Vagina (tissue), 2 donors: ENCODE measurements around the gene WNT9B. TPM values are rescaled to one million over a fixed set of nuclear protein-coding genes. Genes with fewer than 3 reads are reported as not detected.

Experiments
- DNase-seq, 2 donors: peaks; one replicate each; pipeline ENCODE4 v3.0.0-alpha.2; 2017; ENCODE audit errors: extremely low spot score in 2 of 2
- H3K27ac ChIP-seq: fragments of 200-600 bp; sonication (generic); one replicate; pipeline ENCODE4 v1.5.1; 2019
- H3K27me3 ChIP-seq: fragments of 200-600 bp; sonication (generic); one replicate; pipeline ENCODE4 v1.5.1; 2019
- H3K36me3 ChIP-seq, 2 donors: fragments of 200-600 bp; sonication (generic); one replicate each; pipeline ENCODE4 v1.5.1; 2017 to 2019
- H3K4me1 ChIP-seq: fragments of 200-600 bp; sonication (generic); one replicate; pipeline ENCODE4 v1.5.1; 2019
- H3K4me3 ChIP-seq, 2 donors: fragments of 200-600 bp; sonication (generic); 1 replicate in 1 of 2; 2 replicates in 1 of 2; pipeline ENCODE4 v1.5.1; 2016 to 2019
- H3K9me3 ChIP-seq: fragments of 200-600 bp; sonication (generic); one replicate; pipeline ENCODE4 v1.5.1; 2019
- POLR2A ChIP-seq, 2 donors: fragments of 450-650 bp; IDR thresholded peaks; one replicate each; pipeline ENCODE4 v1.6.1; 2017; ENCODE audit warnings: antibody characterized with exemption in 2 of 2, mild to moderate bottlenecking in 2 of 2, moderate library complexity in 2 of 2
- POLR2AphosphoS5 ChIP-seq, 2 donors: sonication (generic); formaldehyde crosslinking; IDR thresholded peaks; one replicate each; pipeline ENCODE4 v1.9.0; 2017; ENCODE audit warnings: antibody characterized with exemption in 2 of 2, mild to moderate bottlenecking in 2 of 2, low read depth in 1 of 2; ENCODE audit not compliant: insufficient read depth in 1 of 2
- intact Hi-C: fragments of 100-400 bp; cut with DNase I; formaldehyde crosslinking; loops from one replicate; pipeline ENCODE4 v1.15.1; 2023
- total RNA-seq: library from RNA; depleted of rRNA; stranded (reverse); fragments of >200 nt; gene quantifications from one replicate; pipeline ENCODE4 v1.2.3, GENCODE V29; 2016
- TF ChIP-seq, protein P1 (sequence below), 3 experiments: fragments of 450-650 bp in 2 of 3; fragments of 200-600 bp in 1 of 3; sonication (generic) in 1 of 3; IDR thresholded peaks; one replicate each; pipeline ENCODE4 v1.5.1; 2017 to 2019; ENCODE audit warnings: antibody characterized with exemption in 3 of 3, mild to moderate bottlenecking in 2 of 3, moderate library complexity in 2 of 3

The WNT9B gene
- total RNA-seq, 1 donor from 2014 or later, result not detected

DNA sequence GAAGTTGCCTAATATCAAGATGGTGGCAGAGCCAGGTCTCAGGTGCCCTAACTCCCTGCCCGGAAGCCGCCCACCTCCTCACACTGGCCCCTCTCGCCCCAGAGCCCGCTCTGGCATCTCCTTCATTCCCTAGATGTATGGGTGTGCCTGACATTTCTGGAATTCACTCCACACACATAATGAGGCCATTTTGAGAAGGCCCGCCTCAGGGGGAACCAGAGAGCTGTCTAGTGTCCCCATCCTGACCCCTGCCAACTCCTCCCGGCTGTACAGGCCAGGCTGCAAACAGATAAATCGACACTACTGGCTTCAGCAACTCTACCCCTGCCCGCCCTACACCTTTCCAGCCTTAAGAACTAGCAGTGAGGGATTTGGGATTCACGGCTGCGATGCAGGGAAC lies 40.5 kb upstream of the WNT9B start:
- Histone ChIP-seq H3K4me3 (no peak overlapping the region), H3K4me1 (peaks cover 10% of the 10 kb centered on the region), H3K27me3 (no peaks in the 10 kb centered on the region), H3K36me3 (no peaks in the 10 kb centered on the region), H3K9me3 (no peaks in the 10 kb centered on the region), H3K27ac (no peak overlapping the region)
- TF ChIP-seq, protein P1, sequence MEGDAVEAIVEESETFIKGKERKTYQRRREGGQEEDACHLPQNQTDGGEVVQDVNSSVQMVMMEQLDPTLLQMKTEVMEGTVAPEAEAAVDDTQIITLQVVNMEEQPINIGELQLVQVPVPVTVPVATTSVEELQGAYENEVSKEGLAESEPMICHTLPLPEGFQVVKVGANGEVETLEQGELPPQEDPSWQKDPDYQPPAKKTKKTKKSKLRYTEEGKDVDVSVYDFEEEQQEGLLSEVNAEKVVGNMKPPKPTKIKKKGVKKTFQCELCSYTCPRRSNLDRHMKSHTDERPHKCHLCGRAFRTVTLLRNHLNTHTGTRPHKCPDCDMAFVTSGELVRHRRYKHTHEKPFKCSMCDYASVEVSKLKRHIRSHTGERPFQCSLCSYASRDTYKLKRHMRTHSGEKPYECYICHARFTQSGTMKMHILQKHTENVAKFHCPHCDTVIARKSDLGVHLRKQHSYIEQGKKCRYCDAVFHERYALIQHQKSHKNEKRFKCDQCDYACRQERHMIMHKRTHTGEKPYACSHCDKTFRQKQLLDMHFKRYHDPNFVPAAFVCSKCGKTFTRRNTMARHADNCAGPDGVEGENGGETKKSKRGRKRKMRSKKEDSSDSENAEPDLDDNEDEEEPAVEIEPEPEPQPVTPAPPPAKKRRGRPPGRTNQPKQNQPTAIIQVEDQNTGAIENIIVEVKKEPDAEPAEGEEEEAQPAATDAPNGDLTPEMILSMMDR (IDR thresholded peaks at IDR 0.05), result no peak
- DNase-seq, result no peak
- intact Hi-C loops, result no loop called here

DNA sequence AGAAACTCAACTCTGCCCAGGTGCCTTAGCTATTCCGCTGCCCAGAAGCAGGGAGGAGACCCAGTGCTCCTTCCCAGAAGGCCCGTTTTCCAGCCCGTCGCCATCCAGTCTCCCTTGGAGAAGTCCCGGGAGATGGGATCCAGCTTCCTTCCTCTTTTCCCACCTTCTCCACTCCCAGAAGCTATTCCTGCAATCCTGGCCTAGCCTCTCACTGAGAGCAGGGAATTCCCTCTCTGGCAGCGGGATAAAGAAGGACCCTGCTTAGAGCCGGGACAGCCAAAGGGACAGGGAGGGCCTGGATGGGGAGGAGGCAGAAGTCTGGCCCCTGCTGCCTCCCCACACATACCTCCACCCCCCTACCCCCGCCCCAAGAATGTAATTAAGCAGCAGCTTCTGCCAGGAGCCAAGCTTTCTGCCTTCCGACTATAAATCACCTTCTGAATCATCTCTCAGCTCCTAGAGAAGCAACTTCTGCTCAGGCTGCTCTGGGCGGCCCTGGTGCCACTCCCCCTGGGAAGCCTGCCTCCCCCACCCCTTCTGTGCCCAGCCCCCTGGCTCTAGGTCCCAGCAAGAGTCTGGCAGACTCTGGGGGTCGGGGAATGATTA lies 39.3 kb upstream of the WNT9B start:
- Histone ChIP-seq H3K27ac (no peak overlapping the region), H3K4me3 (no peak overlapping the region), H3K36me3 (no peaks in the 10 kb centered on the region), H3K27me3 (no peaks in the 10 kb centered on the region), H3K9me3 (no peaks in the 10 kb centered on the region), H3K4me1 (peaks cover 10% of the 10 kb centered on the region)
- TF ChIP-seq POLR2AphosphoS5 (IDR thresholded peaks at IDR 0.05; ENCODE audit: insufficient read depth in 1 of 2, low read depth in 1 of 2), result no peak
- TF ChIP-seq POLR2A (IDR thresholded peaks at IDR 0.05), result no peak
- TF ChIP-seq, protein P1 (IDR thresholded peaks at IDR 0.05), result no peak
- DNase-seq, result no peak
- intact Hi-C loops, result no loop called here

DNA sequence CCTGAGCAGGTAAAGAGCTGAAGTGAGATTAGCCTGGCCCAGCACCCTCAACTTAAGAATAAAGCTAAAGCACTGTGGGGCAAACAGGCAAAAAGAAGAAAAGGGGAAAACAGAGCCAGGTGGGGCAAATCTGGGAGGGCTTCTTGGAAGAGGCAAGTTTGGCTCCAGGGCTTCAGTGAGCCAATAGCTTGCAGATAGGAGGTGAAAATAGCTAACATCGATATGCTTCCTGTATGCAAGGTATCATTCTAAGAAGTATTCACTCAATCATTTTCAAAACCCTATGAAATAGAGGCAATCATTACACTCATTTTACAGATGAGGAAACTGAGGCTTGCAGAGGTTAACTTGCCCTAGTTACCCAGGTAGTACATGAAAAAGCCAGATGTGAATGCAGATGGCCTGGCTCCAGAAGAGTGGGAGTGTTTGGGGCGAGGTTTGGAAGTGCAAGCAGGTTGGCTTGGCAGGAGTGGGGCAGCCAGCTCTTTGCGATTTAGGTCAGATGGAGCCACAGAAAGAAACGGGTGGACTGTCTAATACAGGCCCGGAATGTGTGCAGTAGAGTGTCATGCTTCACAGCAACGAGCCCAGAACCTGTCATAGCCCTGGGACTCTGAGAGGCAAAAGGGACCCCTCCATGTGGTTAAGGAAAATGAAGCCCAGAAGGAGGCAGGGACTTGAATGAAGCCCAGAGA lies 38.6 kb upstream of the WNT9B start:
- no peak overlapping the region for H3K4me3 ChIP-seq
- intact Hi-C loops, result no loop called here
- H3K36me3 ChIP-seq, result no peaks in the 10 kb centered on the region
- no peak for DNase-seq
- TF ChIP-seq POLR2A (IDR thresholded peaks at IDR 0.05) (no peak), POLR2AphosphoS5 (IDR thresholded peaks at IDR 0.05; ENCODE audit: insufficient read depth in 1 of 2, low read depth in 1 of 2) (no peak)
- TF ChIP-seq, protein P1 (IDR thresholded peaks at IDR 0.05), result no peak
- no peak overlapping the region for H3K27ac ChIP-seq
- peaks cover 14% of the 10 kb centered on the region for H3K4me1 ChIP-seq
- peaks cover 1% of the 10 kb centered on the region for H3K27me3 ChIP-seq
- H3K9me3 ChIP-seq, result no peaks in the 10 kb centered on the region

DNA sequence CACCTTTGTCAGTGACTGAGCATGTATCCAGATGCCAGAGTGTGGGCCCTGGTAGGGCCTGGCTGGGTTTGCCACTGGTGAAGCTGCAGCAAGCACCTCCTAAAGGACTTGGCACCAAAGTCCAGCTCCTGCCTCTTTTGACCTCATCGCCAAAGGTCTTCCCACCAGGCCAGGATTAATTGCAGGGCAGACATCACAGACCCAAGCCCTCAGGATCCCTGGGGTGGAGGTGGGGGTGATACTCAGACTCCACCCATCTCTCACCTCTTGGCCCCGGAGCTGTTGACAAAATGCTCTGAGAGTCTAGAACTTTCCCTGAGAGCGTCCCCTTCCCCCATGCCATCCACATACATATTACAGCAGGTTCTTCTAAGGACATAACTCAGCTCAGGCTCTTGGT lies 37.5 kb upstream of the WNT9B start:
- TF ChIP-seq, protein P1 (IDR thresholded peaks at IDR 0.05), result no peak
- TF ChIP-seq POLR2A (IDR thresholded peaks at IDR 0.05), result no peak
- no peak for TF ChIP-seq POLR2AphosphoS5 (IDR thresholded peaks at IDR 0.05; ENCODE audit: insufficient read depth in 1 of 2, low read depth in 1 of 2)
- Histone ChIP-seq H3K27me3 (peaks cover 10% of the 10 kb centered on the region), H3K27ac (no peak overlapping the region), H3K4me3 (no peak overlapping the region), H3K4me1 (peaks cover 25% of the 10 kb centered on the region), H3K36me3 (no peaks in the 10 kb centered on the region), H3K9me3 (no peaks in the 10 kb centered on the region)
- no peak for DNase-seq
- intact Hi-C loops, result no loop called here

DNA sequence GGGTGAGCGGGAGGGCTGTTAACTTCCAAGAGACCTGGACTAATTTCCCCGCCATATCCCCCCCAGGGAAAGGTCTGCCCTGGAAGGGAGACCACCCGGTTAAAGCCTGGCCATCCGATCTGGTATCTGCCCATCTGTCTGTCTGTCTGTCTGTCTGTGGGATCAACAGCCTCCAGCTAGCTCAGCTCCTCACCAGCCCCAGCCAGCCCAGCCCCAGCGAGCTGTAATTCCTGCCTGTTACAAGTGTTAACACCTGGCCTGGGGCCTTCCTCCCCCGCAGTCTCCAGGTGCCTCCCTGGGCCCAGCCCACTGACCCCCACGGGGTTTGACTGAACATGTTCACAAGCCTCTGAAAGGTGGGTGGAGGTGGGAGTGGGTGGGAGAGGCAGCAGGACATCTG lies 36.9 kb upstream of the WNT9B start:
- Histone ChIP-seq H3K9me3 (no peaks in the 10 kb centered on the region), H3K4me1 (peaks cover 31% of the 10 kb centered on the region), H3K36me3 (no peaks in the 10 kb centered on the region), H3K4me3 (no peak overlapping the region), H3K27ac (no peak overlapping the region), H3K27me3 (peaks cover 10% of the 10 kb centered on the region)
- TF ChIP-seq, protein P1 (IDR thresholded peaks at IDR 0.05), result no peak
- TF ChIP-seq POLR2AphosphoS5 (IDR thresholded peaks at IDR 0.05; ENCODE audit: insufficient read depth in 1 of 2, low read depth in 1 of 2) (no peak), POLR2A (IDR thresholded peaks at IDR 0.05) (no peak)
- intact Hi-C loops, result no loop called here
- DNase-seq, result no peak
